ENCODE data around the gene KIAA0513.

DNA sequence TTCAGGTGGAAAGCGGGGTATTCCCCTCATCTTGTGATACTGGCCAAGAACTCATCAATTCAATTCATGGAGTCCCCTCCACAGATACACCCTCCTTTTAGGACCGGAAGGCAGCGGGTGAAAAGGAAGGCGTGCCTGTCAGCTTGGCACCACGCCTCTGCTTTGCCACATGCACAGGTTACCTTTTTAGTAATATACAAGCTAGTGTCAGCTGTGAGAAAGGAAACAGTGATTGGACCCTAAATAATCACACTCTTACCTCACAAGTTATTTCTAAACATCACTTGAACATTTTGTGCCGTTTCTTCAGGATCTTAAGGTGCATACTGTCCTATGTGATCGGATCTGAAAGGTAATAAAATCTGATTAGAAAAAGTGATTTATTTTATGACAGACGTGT lies 31.9 kb upstream of the KIAA0513 start:
- TF ChIP-seq, protein P1, sequence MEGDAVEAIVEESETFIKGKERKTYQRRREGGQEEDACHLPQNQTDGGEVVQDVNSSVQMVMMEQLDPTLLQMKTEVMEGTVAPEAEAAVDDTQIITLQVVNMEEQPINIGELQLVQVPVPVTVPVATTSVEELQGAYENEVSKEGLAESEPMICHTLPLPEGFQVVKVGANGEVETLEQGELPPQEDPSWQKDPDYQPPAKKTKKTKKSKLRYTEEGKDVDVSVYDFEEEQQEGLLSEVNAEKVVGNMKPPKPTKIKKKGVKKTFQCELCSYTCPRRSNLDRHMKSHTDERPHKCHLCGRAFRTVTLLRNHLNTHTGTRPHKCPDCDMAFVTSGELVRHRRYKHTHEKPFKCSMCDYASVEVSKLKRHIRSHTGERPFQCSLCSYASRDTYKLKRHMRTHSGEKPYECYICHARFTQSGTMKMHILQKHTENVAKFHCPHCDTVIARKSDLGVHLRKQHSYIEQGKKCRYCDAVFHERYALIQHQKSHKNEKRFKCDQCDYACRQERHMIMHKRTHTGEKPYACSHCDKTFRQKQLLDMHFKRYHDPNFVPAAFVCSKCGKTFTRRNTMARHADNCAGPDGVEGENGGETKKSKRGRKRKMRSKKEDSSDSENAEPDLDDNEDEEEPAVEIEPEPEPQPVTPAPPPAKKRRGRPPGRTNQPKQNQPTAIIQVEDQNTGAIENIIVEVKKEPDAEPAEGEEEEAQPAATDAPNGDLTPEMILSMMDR (IDR thresholded peaks at IDR 0.05; ENCODE audit: extremely low read depth in 1 of 2, insufficient read depth in 1 of 2, low read depth in 1 of 2, low read length in 2 of 2) = no peak
- no peak for TF ChIP-seq POLR2A (IDR thresholded peaks at IDR 0.05; ENCODE audit: low read depth, low read length)
- TF ChIP-seq, protein P2, sequence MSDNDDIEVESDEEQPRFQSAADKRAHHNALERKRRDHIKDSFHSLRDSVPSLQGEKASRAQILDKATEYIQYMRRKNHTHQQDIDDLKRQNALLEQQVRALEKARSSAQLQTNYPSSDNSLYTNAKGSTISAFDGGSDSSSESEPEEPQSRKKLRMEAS (IDR thresholded peaks at IDR 0.05; ENCODE audit: insufficient read depth, insufficient read length) = no peak

Measured in endothelial cell of umbilical vein (primary cell).